SIG-M5 (cell line): ENCODE measurements around the gene FHL3.
"Not testable (repeated sequence)": the region's sequence is repeated elsewhere in the genome, so short reads cannot be mapped to it uniquely, and the experiment has no call there.

Experiments
- DNase-seq: peaks from one replicate; lab custom pipeline; 2025; lab: John Stamatoyannopoulos, UW

FHL3 gene

GRCh38 chr1:37987679-37988078, 17.6 kb downstream of the FHL3 start:
- DNase-seq, result no peak

GRCh38 chr1:37983546-37983945, 21.8 kb downstream of the FHL3 start:
- DNase-seq, result no peak

GRCh38 chr1:37978541-37978940, 26.8 kb downstream of the FHL3 start:
- no peak for DNase-seq

- DNase-seq, result not testable (repeated sequence)
These were observed 30.2 kb downstream of the FHL3 start for GRCh38 chr1:37975083-37975482.

GRCh38 chr1:37974567-37974966, 30.7 kb downstream of the FHL3 start:
- no peak for DNase-seq

- not testable (repeated sequence) for DNase-seq
These were observed 31.6 kb downstream of the FHL3 start for GRCh38 chr1:37973684-37974083.

GRCh38 chr1:37965301-37965700, 40.0 kb downstream of the FHL3 start:
- no peak for DNase-seq

- DNase-seq, result not testable (repeated sequence)
These were observed 41.2 kb downstream of the FHL3 start for GRCh38 chr1:37964106-37964505.

GRCh38 chr1:37958690-37959089, 46.6 kb downstream of the FHL3 start:
- no peak for DNase-seq

- no peak for DNase-seq
These were observed 49.6 kb downstream of the FHL3 start for GRCh38 chr1:37955685-37956084.

GRCh38 chr1:37954316-37954971, 50.9 kb downstream of the FHL3 start:
- no peak for DNase-seq

- DNase-seq, result no peak
These were observed 52.6 kb downstream of the FHL3 start for GRCh38 chr1:37952738-37953137.

- no peak for DNase-seq
These were observed 53.3 kb downstream of the FHL3 start for GRCh38 chr1:37951783-37952624.

GRCh38 chr1:37951041-37951782, 54.1 kb downstream of the FHL3 start:
- DNase-seq, result no peak

GRCh38 chr1:37949524-37950152, 55.7 kb downstream of the FHL3 start:
- DNase-seq, result no peak

GRCh38 chr1:37948841-37949240, 56.5 kb downstream of the FHL3 start:
- no peak for DNase-seq

GRCh38 chr1:37948166-37948565, 57.1 kb downstream of the FHL3 start:
- no peak for DNase-seq

GRCh38 chr1:37947364-37947763, 58.0 kb downstream of the FHL3 start:
- DNase-seq, result no peak
